NCI-H1436 (cell line): ENCODE results near the gene SHKBP1.
A peak's percentile ranks its signal among the peaks of the same experiment; 100 is the strongest.
"Not testable (repeated sequence)": the region's sequence is repeated elsewhere in the genome, so short reads cannot be mapped to it uniquely, and the experiment has no call there.

Source experiments
- DNase-seq: peaks from one replicate; lab custom pipeline; 2025; lab: John Stamatoyannopoulos, UW

Gene SHKBP1

GRCh38 chr19:40585241-40585981 is 8.7 kb downstream of the SHKBP1 start:
- DNase-seq, result no peak

- DNase-seq, result no peak
Measured at GRCh38 chr19:40585982-40586422, 9.3 kb downstream of the SHKBP1 start.

- DNase-seq, result no peak
Measured at GRCh38 chr19:40586611-40587010, 9.9 kb downstream of the SHKBP1 start.

- no peak for DNase-seq
Measured at GRCh38 chr19:40588110-40588854, 11.6 kb downstream of the SHKBP1 start.

GRCh38 chr19:40588926-40589569 is 12.4 kb downstream of the SHKBP1 start:
- no peak for DNase-seq

- no peak for DNase-seq
Measured at GRCh38 chr19:40589591-40590429, 13.1 kb downstream of the SHKBP1 start.

GRCh38 chr19:40590464-40591265 is 14.0 kb downstream of the SHKBP1 start:
- DNase-seq, result no peak

- DNase-seq, result not testable (repeated sequence)
Measured at GRCh38 chr19:40591724-40592123, 15.1 kb downstream of the SHKBP1 start.

GRCh38 chr19:40592170-40592569 is 15.5 kb downstream of the SHKBP1 start:
- DNase-seq, result peak; percentile 71

- DNase-seq, result peak; percentile 44
Measured at GRCh38 chr19:40594255-40594654, 17.6 kb downstream of the SHKBP1 start.

GRCh38 chr19:40594657-40595091 is 18.0 kb downstream of the SHKBP1 start:
- no peak for DNase-seq

GRCh38 chr19:40596608-40597328 is 20.1 kb downstream of the SHKBP1 start:
- no peak for DNase-seq

GRCh38 chr19:40597329-40597838 is 20.7 kb downstream of the SHKBP1 start:
- no peak for DNase-seq

- DNase-seq, result peak; percentile 82
Measured at GRCh38 chr19:40598121-40598917, 21.6 kb downstream of the SHKBP1 start.

GRCh38 chr19:40598918-40599307 is 22.2 kb downstream of the SHKBP1 start:
- no peak for DNase-seq

- no peak for DNase-seq
Measured at GRCh38 chr19:40599331-40599901, 22.7 kb downstream of the SHKBP1 start.

GRCh38 chr19:40599902-40600569 is 23.4 kb downstream of the SHKBP1 start:
- DNase-seq, result no peak

- DNase-seq, result no peak
Measured at GRCh38 chr19:40600570-40601133, 24.0 kb downstream of the SHKBP1 start.
